Left ventricle myocardium inferior (tissue), 1 donor: ENCODE data around the gene WRAP73. TPM values are rescaled to one million over a fixed set of nuclear protein-coding genes. Genes with fewer than 3 reads are reported as not detected.

Experiments used
- DNase-seq: peaks from one replicate; pipeline ENCODE4 v3.0.0-alpha.2; 2020
- H3K27ac ChIP-seq: fragments of 200-600 bp; replicated peaks from 2 replicates; pipeline ENCODE4 v1.8.0; 2021
- H3K27me3 ChIP-seq: fragments of 200-600 bp; 2 replicates; pipeline ENCODE4 v1.8.0; 2021; ENCODE audit warnings: low read depth
- H3K36me3 ChIP-seq: fragments of 200-600 bp; 2 replicates; pipeline ENCODE4 v1.8.0; 2021
- H3K4me1 ChIP-seq: fragments of 200-600 bp; 2 replicates; pipeline ENCODE4 v1.8.0; 2021
- H3K4me3 ChIP-seq: fragments of 200-600 bp; 2 replicates; pipeline ENCODE4 v1.8.0; 2021; ENCODE audit warnings: mild to moderate bottlenecking, moderate library complexity
- H3K9me3 ChIP-seq: fragments of 200-600 bp; replicated peaks from 2 replicates; pipeline ENCODE4 v1.8.0; 2021
- CTCF ChIP-seq: fragments of 200-600 bp; IDR thresholded peaks from 2 replicates; pipeline ENCODE4 v1.8.0; 2021; ENCODE audit warnings: antibody characterized with exemption, mild to moderate bottlenecking, borderline replicate concordance
- intact Hi-C: fragments of 100-400 bp; cut with micrococcal nuclease; formaldehyde crosslinking; loops from one replicate; pipeline ENCODE4 v1.11.0; 2022
- total RNA-seq: library from RNA; stranded (reverse); fragmentation: NEBNext Ultra II Directional; extraction: Animal tissue kit (Norgen Biotek cat#: 25700); gene quantifications from one replicate; pipeline ENCODE4 v1.2.1, GENCODE V29; 2021
- donor health status: DM: no; HTN: yes; CAD: no; lungs with severe emphysema.

The WRAP73 gene
- total RNA-seq, 1 donor from 2014 or later, result 12.7 TPM

DNA sequence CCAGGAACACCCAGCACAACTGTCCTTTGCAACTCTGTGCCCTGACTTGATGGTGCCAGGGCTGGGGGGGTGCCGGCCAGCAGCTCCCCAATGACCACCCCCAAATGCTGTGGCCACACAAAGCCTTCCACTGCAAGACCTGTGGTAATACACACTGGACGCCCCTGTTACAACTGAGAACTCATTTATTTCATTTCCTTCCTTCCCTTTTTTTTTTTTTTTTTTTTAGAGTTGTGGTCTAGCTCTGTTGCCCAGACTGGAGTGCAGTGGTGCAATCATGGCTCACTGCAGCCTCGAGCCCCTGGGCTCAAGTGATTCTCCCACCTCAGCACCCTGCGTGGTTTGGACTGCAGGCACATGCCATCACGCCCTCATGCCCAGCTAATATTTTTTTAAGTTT is 27.6 kb upstream of the WRAP73 start:
- Histone ChIP-seq H3K9me3 (no peaks in the 10 kb centered on the region), H3K27ac (no peak overlapping the region)
- TF ChIP-seq CTCF, result no peak

DNA sequence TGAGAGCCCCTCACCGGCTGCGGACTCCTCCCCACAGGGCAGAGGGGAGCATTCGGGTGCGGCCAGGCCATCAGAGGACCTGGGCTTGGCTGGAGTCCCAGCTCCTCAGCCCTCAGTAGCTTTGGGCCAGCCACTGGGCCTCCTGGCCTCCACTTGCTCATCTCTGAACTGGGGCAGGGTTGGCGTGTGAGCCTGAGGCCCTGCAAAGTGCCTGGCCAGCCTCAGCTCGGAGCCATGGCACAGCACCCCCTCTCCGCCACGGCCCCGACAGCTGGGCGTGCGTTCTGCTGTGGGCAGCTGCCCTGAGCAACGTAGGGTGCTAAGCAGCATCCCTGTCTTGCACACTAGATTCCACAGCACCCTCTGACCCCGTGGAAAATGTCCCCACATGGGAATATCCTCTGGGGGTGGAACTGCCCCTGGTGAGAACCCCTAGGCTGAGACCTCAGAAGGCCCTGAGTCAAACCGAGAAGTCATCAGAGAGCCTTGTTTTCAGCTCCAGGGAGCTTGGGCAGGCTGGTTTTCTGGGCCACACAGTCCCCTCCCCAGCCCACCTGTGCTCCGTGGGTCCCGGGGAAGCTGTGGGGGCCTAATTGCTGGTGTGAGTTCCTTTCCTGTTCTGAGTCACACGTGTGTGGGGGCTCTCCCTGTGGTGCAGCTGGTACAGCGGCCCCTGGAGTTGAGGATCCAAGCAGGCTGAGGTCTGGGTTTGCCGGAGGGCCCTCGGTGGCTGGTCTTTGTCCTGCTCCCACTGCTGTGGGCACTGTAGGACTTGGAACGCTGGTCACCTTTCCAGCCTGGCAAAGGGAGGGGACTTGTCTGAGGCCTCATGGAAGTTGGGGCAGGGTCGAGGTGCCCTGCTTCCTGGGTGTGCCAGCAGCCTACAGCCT is 26.9 kb upstream of the WRAP73 start:
- no peak for DNase-seq
- H3K27ac ChIP-seq, result no peak overlapping the region

More for the DNA sequence above, 27.6 kb upstream of the WRAP73 start:
- no peaks in the 10 kb centered on the region for H3K36me3 ChIP-seq
- no peak for DNase-seq
- H3K4me1 ChIP-seq, result peaks cover 9% of the 10 kb centered on the region
- peaks cover 43% of the 10 kb centered on the region for H3K27me3 ChIP-seq
- H3K4me3 ChIP-seq, result no peak overlapping the region
- intact Hi-C loops, result no loop called here

GRCh38 chr1:3675436-3675835 is 25.5 kb upstream of the WRAP73 start:
- Histone ChIP-seq H3K4me3 (no peak overlapping the region), H3K27ac (no peak overlapping the region), H3K9me3 (no peaks in the 10 kb centered on the region), H3K4me1 (peaks cover 9% of the 10 kb centered on the region), H3K36me3 (no peaks in the 10 kb centered on the region), H3K27me3 (peaks cover 52% of the 10 kb centered on the region)
- intact Hi-C loops, result no loop called here
- no peak for DNase-seq
- TF ChIP-seq CTCF, result no peak

More for the DNA sequence above, 26.9 kb upstream of the WRAP73 start:
- Histone ChIP-seq H3K4me1 (peaks cover 9% of the 10 kb centered on the region), H3K27me3 (peaks cover 44% of the 10 kb centered on the region), H3K4me3 (no peak overlapping the region), H3K36me3 (no peaks in the 10 kb centered on the region), H3K9me3 (no peaks in the 10 kb centered on the region)
- TF ChIP-seq CTCF, result no peak
- intact Hi-C loops, result no loop called here

DNA sequence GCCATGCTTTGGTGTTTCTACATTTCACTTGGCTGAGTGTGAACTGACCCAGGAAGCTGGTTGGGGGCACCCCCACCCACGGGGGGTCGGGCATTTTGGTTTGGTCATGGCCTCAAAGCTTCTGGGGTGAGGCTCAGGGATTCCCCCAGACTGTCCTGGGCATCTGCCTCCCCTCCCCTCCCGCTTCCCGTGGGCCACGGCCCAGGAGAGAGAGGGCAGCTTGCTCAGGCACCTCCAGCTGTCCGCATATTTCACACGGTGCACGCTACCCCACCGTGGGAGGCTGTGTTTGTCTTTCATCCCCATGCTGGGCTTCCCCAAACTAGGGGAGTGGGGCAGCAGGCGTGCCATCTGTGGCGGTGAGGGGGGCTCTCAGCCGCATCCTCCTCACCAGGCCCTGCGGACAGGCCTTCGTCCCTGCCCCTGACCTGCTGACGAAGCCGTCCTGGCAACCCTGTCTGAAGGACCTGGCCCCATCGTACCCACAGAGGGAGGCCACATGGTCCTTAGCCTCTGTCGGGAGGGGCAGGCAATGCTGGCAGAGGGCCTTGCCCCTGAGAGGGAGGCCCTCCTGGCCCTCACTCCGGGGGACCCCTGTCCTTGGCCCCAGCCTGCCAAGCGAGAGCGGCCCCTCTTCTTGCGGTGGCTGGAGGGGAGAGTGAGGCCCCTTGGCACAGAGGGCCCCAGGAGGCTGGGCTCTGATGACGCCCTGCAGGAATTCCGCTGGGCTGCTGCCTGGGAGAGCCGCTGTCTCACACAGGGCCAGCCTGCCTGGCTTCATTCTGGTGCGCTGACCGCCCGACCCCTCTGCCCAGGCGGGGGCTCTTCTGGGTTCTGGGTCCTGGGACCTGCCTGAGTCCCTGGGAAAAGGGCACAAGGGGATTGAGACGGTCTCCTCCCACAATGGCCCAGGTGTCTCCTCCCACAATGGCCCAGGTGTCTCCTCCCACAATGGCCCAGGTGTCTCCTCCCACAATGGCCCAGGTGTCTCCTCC is 24.5 kb upstream of the WRAP73 start:
- no peak overlapping the region for H3K27ac ChIP-seq
- DNase-seq, result no peak
- intact Hi-C loops, result no loop called here
- H3K36me3 ChIP-seq, result no peaks in the 10 kb centered on the region
- H3K27me3 ChIP-seq, result peaks cover 45% of the 10 kb centered on the region
- peaks cover 11% of the 10 kb centered on the region for H3K4me1 ChIP-seq
- no peak for TF ChIP-seq CTCF
- no peaks in the 10 kb centered on the region for H3K9me3 ChIP-seq
- H3K4me3 ChIP-seq, result no peak overlapping the region

DNA sequence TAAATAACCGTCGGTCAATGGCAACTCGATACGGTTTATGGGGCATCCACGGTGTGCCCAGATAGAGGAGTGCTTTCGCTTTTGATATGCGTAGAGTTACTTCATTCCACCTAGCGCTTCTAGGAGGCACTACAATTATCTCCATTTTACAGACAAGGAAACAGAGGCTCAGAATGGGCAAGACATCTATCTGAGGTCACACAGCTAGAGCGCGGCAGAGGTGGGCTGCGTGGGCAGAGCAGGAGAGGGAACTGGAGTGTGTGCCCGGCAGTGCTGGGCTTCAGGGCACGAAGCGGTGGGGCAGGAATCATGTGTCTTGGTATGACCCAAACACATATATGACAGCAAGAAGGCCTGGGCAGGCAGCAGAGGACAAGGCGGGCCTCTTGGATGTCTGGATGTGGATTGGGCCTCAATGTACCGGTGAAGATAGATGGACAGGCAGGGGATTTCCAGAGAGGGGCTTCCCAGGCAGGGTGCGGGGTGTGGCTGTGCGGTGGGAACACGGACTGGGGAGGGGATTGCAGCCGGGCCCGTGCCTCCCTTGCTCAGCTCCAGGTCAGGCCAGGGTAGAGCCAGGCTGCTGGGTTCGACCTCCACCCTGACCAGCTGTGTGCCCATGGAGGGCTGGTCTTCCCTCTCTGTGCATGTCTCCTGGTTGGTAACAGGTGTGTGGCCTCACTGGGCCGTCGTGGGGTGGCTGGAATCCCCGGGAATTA is 23.6 kb upstream of the WRAP73 start:
- no peak overlapping the region for H3K4me3 ChIP-seq
- H3K27ac ChIP-seq, result no peak overlapping the region
- no peaks in the 10 kb centered on the region for H3K36me3 ChIP-seq
- no peak for DNase-seq
- no peaks in the 10 kb centered on the region for H3K9me3 ChIP-seq
- peaks cover 12% of the 10 kb centered on the region for H3K4me1 ChIP-seq
- intact Hi-C loops, result no loop called here
- TF ChIP-seq CTCF, result no peak
- H3K27me3 ChIP-seq, result peaks cover 45% of the 10 kb centered on the region
